ENCODE measurements around the gene JAZF1. TPM values are rescaled to one million over a fixed set of nuclear protein-coding genes. Genes with fewer than 3 reads are reported as not detected.

The JAZF1 gene
- total RNA-seq, 1 experiment from 2014 or later = 14.2 TPM

- Mint-ChIP-seq H3K27me3 (ENCODE audit: insufficient read depth, unreplicated experiment) (no peaks in the 10 kb centered on the region), H3K27ac (ENCODE audit: low read depth, unreplicated experiment) (no peak overlapping the region), H3K4me1 (ENCODE audit: insufficient read depth, unreplicated experiment) (peaks cover 5% of the 10 kb centered on the region), H3K9me3 (ENCODE audit: unreplicated experiment) (no peaks in the 10 kb centered on the region), H3K36me3 (ENCODE audit: insufficient read depth, unreplicated experiment) (no peaks in the 10 kb centered on the region), H3K4me3 (ENCODE audit: unreplicated experiment) (no peak overlapping the region)
- DNase-seq (ENCODE audit: unreplicated experiment) = no peak
- no TSS peak for BruUV-seq (replicated peaks)
- ChIA-PET POLR2A (interaction anchor here (0.5 kb wide), 1 partner anchor 21 kb away, joined by 3 read pairs; no protein-coding TSS in a partner anchor), CTCF (no interaction called here)
- intact Hi-C loops (cut with micrococcal nuclease) = no loop called here
- no peak for TF ChIP-seq CTCF (IDR thresholded peaks at IDR 0.05; ENCODE audit: unreplicated experiment)
Observed at GRCh38 chr7:27992097-27992496, 188.5 kb downstream of the JAZF1 start.

GRCh38 chr7:27991006-27991528 lies 189.5 kb downstream of the JAZF1 start:
- ChIA-PET CTCF (no interaction called here), POLR2A (no interaction called here)
- peaks cover 5% of the 10 kb centered on the region for H3K4me1 Mint-ChIP-seq (ENCODE audit: insufficient read depth, unreplicated experiment)
- no peaks in the 10 kb centered on the region for H3K27me3 Mint-ChIP-seq (ENCODE audit: insufficient read depth, unreplicated experiment)
- no peaks in the 10 kb centered on the region for H3K36me3 Mint-ChIP-seq (ENCODE audit: insufficient read depth, unreplicated experiment)
- H3K9me3 Mint-ChIP-seq (ENCODE audit: unreplicated experiment) = no peaks in the 10 kb centered on the region
- TF ChIP-seq CTCF (IDR thresholded peaks at IDR 0.05; ENCODE audit: unreplicated experiment) = no peak
- BruUV-seq (replicated peaks) = no TSS peak
- no peak overlapping the region for H3K4me3 Mint-ChIP-seq (ENCODE audit: unreplicated experiment)
- H3K27ac Mint-ChIP-seq (ENCODE audit: low read depth, unreplicated experiment) = no peak overlapping the region
- DNase-seq (ENCODE audit: unreplicated experiment) = no peak
- intact Hi-C loops (cut with micrococcal nuclease) = no loop called here

- no peak for DNase-seq (ENCODE audit: unreplicated experiment)
- ChIA-PET POLR2A (no interaction called here), CTCF (no interaction called here)
- Mint-ChIP-seq H3K4me1 (ENCODE audit: insufficient read depth, unreplicated experiment) (no peaks in the 10 kb centered on the region), H3K36me3 (ENCODE audit: insufficient read depth, unreplicated experiment) (no peaks in the 10 kb centered on the region), H3K9me3 (ENCODE audit: unreplicated experiment) (no peaks in the 10 kb centered on the region), H3K27me3 (ENCODE audit: insufficient read depth, unreplicated experiment) (no peaks in the 10 kb centered on the region), H3K4me3 (ENCODE audit: unreplicated experiment) (no peak overlapping the region), H3K27ac (ENCODE audit: low read depth, unreplicated experiment) (no peak overlapping the region)
- intact Hi-C loops (cut with micrococcal nuclease) = no loop called here
- no TSS peak for BruUV-seq (replicated peaks)
- no peak for TF ChIP-seq CTCF (IDR thresholded peaks at IDR 0.05; ENCODE audit: unreplicated experiment)
Observed at GRCh38 chr7:27976531-27976930, 204.1 kb downstream of the JAZF1 start.

- Mint-ChIP-seq H3K9me3 (ENCODE audit: unreplicated experiment) (no peaks in the 10 kb centered on the region), H3K4me3 (ENCODE audit: unreplicated experiment) (no peak overlapping the region), H3K36me3 (ENCODE audit: insufficient read depth, unreplicated experiment) (no peaks in the 10 kb centered on the region), H3K27ac (ENCODE audit: low read depth, unreplicated experiment) (no peak overlapping the region), H3K27me3 (ENCODE audit: insufficient read depth, unreplicated experiment) (no peaks in the 10 kb centered on the region), H3K4me1 (ENCODE audit: insufficient read depth, unreplicated experiment) (no peaks in the 10 kb centered on the region)
- intact Hi-C loops (cut with micrococcal nuclease) = no loop called here
- BruUV-seq (replicated peaks) = no TSS peak
- no peak for DNase-seq (ENCODE audit: unreplicated experiment)
- CTCF ChIA-PET = no interaction called here
- POLR2A ChIA-PET = no interaction called here
- TF ChIP-seq CTCF (IDR thresholded peaks at IDR 0.05; ENCODE audit: unreplicated experiment) = no peak
Observed at GRCh38 chr7:27973625-27974024, 207.0 kb downstream of the JAZF1 start.

All from MCF 10A (cell line).